ENCODE results near the gene DLGAP1. TPM values are rescaled to one million over a fixed set of nuclear protein-coding genes. Genes with fewer than 3 reads are reported as not detected.
"Not testable (repeated sequence)": the region's sequence is repeated elsewhere in the genome, so short reads cannot be mapped to it uniquely, and the experiment has no call there.

Gene DLGAP1
- total RNA-seq, 1 donor from 2014 or later: 2.0 TPM

GRCh38 chr18:3494569-3494968, 960.5 kb downstream of the DLGAP1 start:
- no peak for DNase-seq (ENCODE audit: extremely low read depth, low read depth, low spot score)

DNA sequence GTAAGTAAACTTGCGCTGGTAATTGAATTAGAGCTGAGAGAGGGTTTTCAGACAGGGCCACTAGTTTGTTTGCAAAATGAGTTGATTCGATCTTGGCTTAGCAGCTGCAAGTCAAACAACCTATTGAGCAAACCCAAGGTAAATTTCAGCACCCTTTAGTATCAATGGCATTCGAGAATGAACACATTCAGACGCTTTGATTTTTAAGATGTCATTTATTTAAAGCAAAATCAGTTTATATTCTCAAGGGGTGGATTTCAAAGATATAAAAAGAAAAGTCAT, 960.9 kb downstream of the DLGAP1 start:
- no peak for DNase-seq (ENCODE audit: extremely low read depth, low read depth, low spot score)

GRCh38 chr18:3493501-3494244, 961.4 kb downstream of the DLGAP1 start:
- no peak for DNase-seq (ENCODE audit: extremely low read depth, low read depth, low spot score)

- DNase-seq (ENCODE audit: extremely low read depth, low read depth, low spot score): no peak
Observed at GRCh38 chr18:3492721-3493120, 962.4 kb downstream of the DLGAP1 start.

GRCh38 chr18:3491981-3492555, 963.0 kb downstream of the DLGAP1 start:
- no peak for DNase-seq (ENCODE audit: extremely low read depth, low read depth, low spot score)

- no peak for DNase-seq (ENCODE audit: extremely low read depth, low read depth, low spot score)
Observed at GRCh38 chr18:3489462-3489861, 965.6 kb downstream of the DLGAP1 start.

DNA sequence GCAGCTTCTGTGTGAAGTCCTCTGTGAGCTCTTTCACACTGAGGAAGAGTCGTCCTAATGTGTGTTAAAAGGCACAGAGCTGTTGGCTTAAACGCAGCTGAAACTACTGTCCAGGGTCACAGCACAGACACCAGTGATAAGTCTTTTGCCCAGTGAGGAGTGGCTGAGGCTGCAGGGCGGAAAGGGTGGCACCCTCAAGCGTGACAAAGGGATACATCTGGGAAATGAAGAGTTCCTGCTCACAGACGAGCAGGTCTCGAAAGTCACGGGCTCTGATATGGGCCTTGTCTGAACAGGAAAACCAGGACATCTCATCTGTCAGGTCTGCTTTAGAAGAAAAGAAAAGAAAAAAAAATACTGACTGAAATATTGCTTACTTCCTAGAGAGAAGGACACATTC, 968.6 kb downstream of the DLGAP1 start:
- no peak for DNase-seq (ENCODE audit: extremely low read depth, low read depth, low spot score)

DNA sequence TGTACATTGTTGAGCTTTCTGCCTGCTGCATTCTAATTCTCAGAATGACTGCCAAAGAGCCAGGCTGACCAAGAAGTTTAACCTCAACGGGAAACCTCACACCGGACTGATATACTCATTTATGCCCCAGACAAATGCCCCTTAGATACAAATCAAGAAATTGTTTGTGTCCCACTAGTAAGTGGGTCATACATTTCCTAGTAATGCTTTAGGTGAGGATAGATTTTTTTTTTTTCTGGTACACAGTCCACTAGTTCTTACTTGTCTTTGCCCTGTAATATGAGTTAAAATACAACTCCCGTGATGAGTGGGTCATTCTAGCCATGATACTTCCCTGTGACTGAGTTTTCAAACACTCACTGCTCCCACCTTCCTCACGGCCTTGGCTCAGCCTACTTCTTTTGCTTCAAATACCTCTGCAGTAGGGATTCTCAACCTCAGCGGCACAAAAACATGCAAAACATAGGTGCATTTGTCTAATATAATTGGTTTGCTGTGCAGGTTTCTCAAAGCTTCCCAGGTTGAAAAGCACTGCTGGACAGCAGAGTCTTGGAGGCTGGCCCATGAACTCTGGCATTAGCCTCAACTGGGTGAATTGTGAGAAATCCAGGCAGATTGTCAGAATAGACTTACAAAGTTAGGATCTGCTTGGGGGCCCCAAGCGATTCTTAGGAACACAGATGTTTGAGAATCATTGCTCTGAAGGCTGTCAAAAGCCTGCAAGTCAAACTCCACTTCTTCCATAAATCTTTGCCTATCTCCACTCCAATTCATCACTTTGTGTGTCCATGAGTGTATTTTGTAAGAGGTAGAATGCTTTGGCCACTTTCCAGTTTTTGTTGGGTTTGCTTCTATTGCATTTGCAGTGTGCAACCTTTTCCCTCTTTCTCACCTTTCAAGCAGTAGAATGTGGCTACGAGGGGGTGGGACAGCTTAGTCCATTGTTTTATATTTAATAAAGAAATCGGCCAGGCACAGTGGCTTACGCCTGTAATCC, 969.7 kb downstream of the DLGAP1 start:
- no peak for DNase-seq (ENCODE audit: extremely low read depth, low read depth, low spot score)

- no peak for DNase-seq (ENCODE audit: extremely low read depth, low read depth, low spot score)
Observed at GRCh38 chr18:3482258-3482657, 972.8 kb downstream of the DLGAP1 start.

GRCh38 chr18:3481696-3482210, 973.4 kb downstream of the DLGAP1 start:
- DNase-seq (ENCODE audit: extremely low read depth, low read depth, low spot score): no peak

- no peak for DNase-seq (ENCODE audit: extremely low read depth, low read depth, low spot score)
Observed at GRCh38 chr18:3480827-3481573, 974.1 kb downstream of the DLGAP1 start.

DNA sequence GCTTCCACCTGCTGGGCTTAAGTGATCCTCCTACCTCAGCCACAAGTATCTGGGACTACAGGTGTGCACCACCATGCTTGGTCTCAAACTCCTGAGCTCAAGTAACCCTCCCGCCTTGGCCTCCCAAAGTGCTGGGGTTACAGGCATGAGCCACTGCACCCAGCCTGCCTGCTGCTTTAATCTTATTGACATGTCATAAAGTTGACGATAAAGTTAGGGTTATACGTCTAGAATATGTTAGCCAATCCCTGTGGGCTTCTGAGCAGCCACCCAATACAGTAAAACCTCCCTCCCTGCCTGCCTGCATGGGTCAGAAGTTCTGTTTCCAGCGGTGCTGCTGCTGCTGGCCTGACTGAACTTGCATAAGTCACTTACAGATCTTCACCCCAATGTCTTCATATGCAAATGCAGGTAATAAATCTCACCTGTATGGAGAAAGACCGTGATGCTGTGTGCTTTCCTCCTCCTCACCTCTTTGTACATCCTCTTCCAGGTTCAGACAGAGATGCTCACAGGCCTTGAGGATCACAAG, 975.1 kb downstream of the DLGAP1 start:
- DNase-seq (ENCODE audit: extremely low read depth, low read depth, low spot score): no peak

DNA sequence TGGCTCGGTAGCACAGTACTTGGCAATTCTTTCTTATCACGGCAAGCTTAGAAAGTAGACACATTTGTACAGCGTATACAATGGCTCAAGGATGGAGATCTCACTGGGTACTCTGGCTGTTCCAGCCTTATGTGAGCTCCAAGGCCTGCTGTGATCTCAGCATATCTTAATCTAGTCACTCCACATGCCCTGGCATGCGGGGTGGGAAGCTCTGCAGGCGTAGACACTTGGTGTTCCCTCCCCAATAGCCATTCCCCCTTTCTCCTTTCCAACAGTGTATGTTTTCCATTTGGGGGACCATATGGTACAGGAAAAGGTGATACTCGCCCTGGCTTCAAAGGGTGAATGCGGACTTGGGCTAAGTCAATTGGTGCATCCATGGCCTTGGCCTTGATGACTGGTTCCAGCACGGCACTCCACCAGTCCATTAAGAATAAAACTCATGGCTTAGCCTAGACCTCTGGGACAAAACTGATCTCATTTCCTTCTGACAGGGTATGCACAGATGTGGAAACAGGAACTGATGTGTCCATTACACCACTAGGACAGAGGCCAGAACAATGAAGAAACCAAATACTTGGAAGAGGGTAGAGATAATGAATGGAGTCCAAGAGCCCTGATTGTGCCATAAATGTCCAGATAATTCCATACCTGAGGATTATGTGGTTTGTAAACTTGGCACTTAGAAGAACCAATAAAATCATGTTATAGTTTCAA, 976.7 kb downstream of the DLGAP1 start:
- DNase-seq (ENCODE audit: extremely low read depth, low read depth, low spot score): no peak

- DNase-seq (ENCODE audit: extremely low read depth, low read depth, low spot score): no peak
Observed at GRCh38 chr18:3472681-3473544, 982.2 kb downstream of the DLGAP1 start.

DNA sequence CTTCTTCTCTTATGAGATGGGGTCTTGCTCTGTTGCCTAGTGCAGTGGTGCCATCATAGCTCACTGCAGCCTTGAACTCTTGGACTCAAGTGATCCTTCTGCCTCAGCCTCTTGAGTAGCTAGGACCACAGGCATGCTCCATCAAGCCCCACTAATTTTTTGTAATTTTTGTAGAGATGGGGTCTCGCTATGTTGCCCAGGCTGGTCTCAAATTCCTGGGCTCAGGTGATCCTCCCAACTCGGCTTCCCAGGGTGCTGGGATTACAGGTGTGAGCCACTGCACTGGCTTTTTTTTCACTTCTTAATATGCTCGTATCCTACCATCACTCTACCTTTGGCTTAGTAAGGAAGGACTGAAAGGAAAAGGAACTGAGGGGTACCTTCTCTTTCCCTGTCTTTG, 983.0 kb downstream of the DLGAP1 start:
- not testable (repeated sequence) for DNase-seq (ENCODE audit: extremely low read depth, low read depth, low spot score)

DNA sequence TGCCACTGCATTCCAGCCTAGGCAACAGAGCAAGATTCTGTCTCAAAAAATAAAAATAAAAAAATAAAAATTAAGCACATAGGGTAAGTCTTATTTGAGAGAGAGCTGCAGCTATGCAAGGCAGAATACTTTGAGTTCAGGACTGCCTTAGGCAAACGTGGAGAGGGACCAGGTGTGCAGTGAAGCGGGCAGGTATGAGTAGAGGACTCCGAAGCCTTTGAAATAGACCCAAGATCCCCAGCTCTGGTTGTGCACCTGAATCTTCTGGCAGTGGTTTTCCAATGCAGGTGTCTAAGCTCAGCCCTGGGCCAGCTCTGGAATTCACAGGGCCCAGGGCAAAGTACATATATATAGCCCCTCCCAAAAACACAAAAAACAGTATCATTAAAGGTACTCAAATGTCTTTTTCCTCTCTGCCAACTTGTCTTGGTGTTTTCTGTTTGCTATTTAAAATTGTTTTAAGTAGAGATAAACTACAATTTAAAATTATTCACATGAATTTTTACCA, 983.9 kb downstream of the DLGAP1 start:
- DNase-seq (ENCODE audit: extremely low read depth, low read depth, low spot score): no peak

- no peak for DNase-seq (ENCODE audit: extremely low read depth, low read depth, low spot score)
Observed at GRCh38 chr18:3468833-3469232, 986.3 kb downstream of the DLGAP1 start.

DNA sequence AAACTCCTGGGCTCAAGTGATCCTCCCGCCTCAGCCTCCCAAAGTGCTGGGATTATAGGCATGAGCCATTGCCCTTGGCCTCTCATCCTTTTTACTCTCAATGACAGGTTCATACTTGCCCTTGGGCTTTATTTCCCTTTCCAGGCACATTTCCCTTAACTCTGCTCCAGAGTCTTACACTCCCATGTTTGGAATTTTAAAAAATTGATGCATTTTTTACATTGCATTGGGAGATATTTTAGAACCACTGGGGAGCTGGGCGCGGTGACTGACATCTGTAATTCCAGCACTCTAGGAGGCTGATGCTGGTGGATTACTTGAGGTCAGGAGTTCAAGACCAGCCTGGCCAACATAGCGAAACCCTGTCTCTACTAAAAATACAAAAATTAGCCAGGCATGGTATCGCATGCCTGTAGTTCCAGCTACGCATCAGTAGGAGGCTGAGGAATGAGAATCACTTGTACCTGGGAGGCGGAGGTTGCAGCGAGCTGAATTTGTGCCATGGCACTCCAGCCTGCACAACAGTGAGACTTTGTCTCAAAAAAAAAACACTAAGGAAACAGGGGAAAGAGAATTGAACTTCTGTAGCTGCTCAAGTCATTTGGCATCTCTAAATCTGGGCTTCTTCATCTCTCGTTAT, 986.9 kb downstream of the DLGAP1 start:
- no peak for DNase-seq (ENCODE audit: extremely low read depth, low read depth, low spot score)

Measured in glomerular endothelial cell (primary cell).